ENCODE measurements around the gene TWF2. TPM values are rescaled to one million over a fixed set of nuclear protein-coding genes. Genes with fewer than 3 reads are reported as not detected.

TWF2 gene
- total and polyA plus RNA-seq, 9 of the 15 experiments (the other 6 are each of a cell fraction or from before 2014, with no cell fraction given): 0.11 to 61.9 (median 29.7) TPM

- ChIA-PET CTCF (ENCODE audit: low intra/inter-chr PET ratio) (interaction anchor here (0.6 to 1.0 kb wide), 6 partner anchors 45 to 226 kb away, joined by 3 to 8 read pairs (median 4); no protein-coding TSS in a partner anchor), POLR2A (interaction anchor here (0.6 to 3.4 kb wide), 9 partner anchors 9 to 124 kb away, joined by 3 to 29 read pairs (median 5); partner anchors contain the start of genes GLYCTK and TLR9)
- Histone ChIP-seq H3K27me3 (ENCODE audit: control insufficient read depth in 2 of 2, insufficient read depth in 2 of 2, low read length in 2 of 2) (no peaks in the 10 kb centered on the region), H4K20me1 (replicated peaks; ENCODE audit: control insufficient read depth, insufficient read depth, low read length) (peaks cover 13% of the 10 kb centered on the region; the same call in 1 of the 2 replicates), H3K4me2 (ENCODE audit: insufficient read depth, low read length) (peak within 1 kb of the TSS; percentile 80), H3K9me1 (ENCODE audit: control insufficient read depth, insufficient read depth, low read length) (no peaks in the 10 kb centered on the region), H3K27ac (ENCODE audit: extremely low read depth, low read depth, low read length) (peak within 1 kb of the TSS; percentile 95), H3K4me3 (peak within 1 kb of the TSS; percentile 73), H2AFZ (ENCODE audit: low read depth, low read length) (peak within 1 kb of the TSS; percentile 77), H3K79me2 (ENCODE audit: control insufficient read depth, insufficient read depth, low read length) (peaks cover 62% of the 10 kb centered on the region), H3K9ac (ENCODE audit: insufficient read depth in 1 of 2, low read depth in 2 of 2, low read length in 2 of 2) (peak within 1 kb of the TSS; percentile 95), H3K36me3 (ENCODE audit: control insufficient read depth, insufficient read depth, low read length) (peaks cover 25% of the 10 kb centered on the region), H3K4me1 (replicated peaks in 1 of 2; ENCODE audit: control insufficient read depth in 2 of 2, insufficient read depth in 2 of 2, low read length in 2 of 2) (peaks cover 12 to 13% of the 10 kb centered on the region in 2 experiments; a peak in 4 of 5 replicates), H3K9me3 (replicated peaks; ENCODE audit: control insufficient read depth, insufficient read depth, low read depth, low read length) (no peaks in the 10 kb centered on the region)
- in situ Hi-C loops (cut with MboI) (no loop called here), intact Hi-C loops (cut with micrococcal nuclease) (loop anchor here (1.0 kb wide), 1 partner anchor 38 kb away; no protein-coding TSS in a partner anchor)
- WGBS (ENCODE audit: insufficient coverage, low coverage, missing lambda C conversion rate): 0% methylated on average over 6 of the region's 58 CpGs
- DNase-seq (ENCODE audit: extremely low read depth in 1 of 4, low spot score in 3 of 4) (peak; percentile 87 to 93 (median 89)), FAIRE-seq (peak; percentile 37), ATAC-seq (peak; percentile 88)
- BruUV-seq (replicated peaks): no TSS peak
- no peak for TF ChIP-seq E2F3 (CRISPR knock-in tag; IDR thresholded peaks at IDR 0.05)
- TF ChIP-seq CEBPZ (IDR thresholded peaks at IDR 0.05; ENCODE audit: borderline replicate concordance, low read depth, low read length): no peak
- no peak for TF ChIP-seq ILK (tag; IDR thresholded peaks at IDR 0.05; ENCODE audit: borderline replicate concordance, low read depth)
- TF ChIP-seq KLF1 (tag; IDR thresholded peaks at IDR 0.05): no peak
- no peak for TF ChIP-seq DDX20 (tag; IDR thresholded peaks at IDR 0.05; ENCODE audit: low read depth)
- TF ChIP-seq RNF219 (CRISPR knock-in tag; IDR thresholded peaks at IDR 0.05): no peak
- TF ChIP-seq RBM14 (IDR thresholded peaks at IDR 0.05; ENCODE audit: borderline replicate concordance, insufficient read depth, low read depth, low read length): no peak
- 0 out of 2 replicates have a peak, but pooled peaks have one; percentile 10 for TF ChIP-seq ZNF263 (CRISPR knock-in tag; IDR thresholded peaks at IDR 0.05; ENCODE audit: borderline replicate concordance)
- peak; percentile 30; the same call in 1 of the 2 replicates for TF ChIP-seq ELF1 (tag; IDR thresholded peaks at IDR 0.05)
- TF ChIP-seq SMARCA5 (IDR thresholded peaks at IDR 0.05): no peak
- TF ChIP-seq UBTF (IDR thresholded peaks at IDR 0.05; ENCODE audit: borderline replicate concordance in 1 of 2, low read depth in 2 of 2, low read length in 2 of 2): no peak
Observed at GRCh38 chr3:52278510-52279069, 39.6 kb upstream of the TWF2 start, which contains the start of gene WDR82. Gene WDR82, minus strand, starts transcription at chr3:52278649. Its CDS starts 288 bp downstream, at chr3:52278361.

All from K562 (cell line).